HL-60 (cell line): ENCODE results near the gene TSPAN13.

Source experiments
- POLR2AphosphoS5 ChIP-seq: IDR thresholded peaks from 2 replicates; pipeline ENCODE4 v1.6.1; 2012; ENCODE audit warnings: low read depth
- SPI1 ChIP-seq: IDR thresholded peaks from 2 replicates; pipeline ENCODE4 v1.6.1; 2012; ENCODE audit warnings: low read depth, mild to moderate bottlenecking, borderline replicate concordance
- TF ChIP-seq, protein P1 (sequence below): IDR thresholded peaks from one replicate; pipeline ENCODE4 v1.5.1; 2011; ENCODE audit warnings: low read length, control low read depth, inconsistent platforms; ENCODE audit not compliant: insufficient read depth

DNA sequence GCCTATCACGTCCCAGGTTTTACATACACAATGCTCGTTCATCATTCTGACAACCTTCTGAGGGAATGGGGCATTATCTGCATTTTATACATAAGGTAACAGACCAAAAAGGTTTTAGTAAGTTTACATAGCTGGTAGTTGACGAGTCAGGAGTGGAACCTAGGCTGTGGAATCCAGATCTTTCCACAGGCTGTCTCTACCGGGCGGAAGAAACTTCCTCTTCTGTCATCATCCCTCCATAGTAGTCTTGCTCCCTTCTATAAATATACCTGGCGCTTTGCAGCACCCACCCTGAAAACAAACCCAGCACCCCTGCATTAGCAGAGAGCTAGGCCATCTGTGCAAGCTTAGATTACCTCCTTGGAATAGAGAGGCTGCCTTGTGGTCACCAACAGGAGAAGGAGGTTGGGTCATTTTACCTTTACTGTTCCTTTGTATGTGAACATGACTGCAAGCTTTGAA is 1.3 kb downstream of the TSPAN13 start:
- TF ChIP-seq, protein P1, sequence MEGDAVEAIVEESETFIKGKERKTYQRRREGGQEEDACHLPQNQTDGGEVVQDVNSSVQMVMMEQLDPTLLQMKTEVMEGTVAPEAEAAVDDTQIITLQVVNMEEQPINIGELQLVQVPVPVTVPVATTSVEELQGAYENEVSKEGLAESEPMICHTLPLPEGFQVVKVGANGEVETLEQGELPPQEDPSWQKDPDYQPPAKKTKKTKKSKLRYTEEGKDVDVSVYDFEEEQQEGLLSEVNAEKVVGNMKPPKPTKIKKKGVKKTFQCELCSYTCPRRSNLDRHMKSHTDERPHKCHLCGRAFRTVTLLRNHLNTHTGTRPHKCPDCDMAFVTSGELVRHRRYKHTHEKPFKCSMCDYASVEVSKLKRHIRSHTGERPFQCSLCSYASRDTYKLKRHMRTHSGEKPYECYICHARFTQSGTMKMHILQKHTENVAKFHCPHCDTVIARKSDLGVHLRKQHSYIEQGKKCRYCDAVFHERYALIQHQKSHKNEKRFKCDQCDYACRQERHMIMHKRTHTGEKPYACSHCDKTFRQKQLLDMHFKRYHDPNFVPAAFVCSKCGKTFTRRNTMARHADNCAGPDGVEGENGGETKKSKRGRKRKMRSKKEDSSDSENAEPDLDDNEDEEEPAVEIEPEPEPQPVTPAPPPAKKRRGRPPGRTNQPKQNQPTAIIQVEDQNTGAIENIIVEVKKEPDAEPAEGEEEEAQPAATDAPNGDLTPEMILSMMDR, result no peak
- TF ChIP-seq POLR2AphosphoS5, result no peak
- no peak for TF ChIP-seq SPI1
